GM12864 (cell line): ENCODE measurements around the gene SLC10A4.

Experiments
- DNase-seq: peaks from one replicate; pipeline ENCODE4 v3.0.0-alpha.2; 2011; ENCODE audit warnings: low read depth
- H3K4me3 ChIP-seq: 2 replicates; pipeline ENCODE4 v1.5.1; 2011; ENCODE audit warnings: mild to moderate bottlenecking, low read depth, low read length, control low read depth
- TF ChIP-seq, protein P1 (sequence below): IDR thresholded peaks from 2 replicates; pipeline ENCODE4 v1.5.1; 2011; ENCODE audit warnings: low read depth, mild to moderate bottlenecking, moderate library complexity, low read length, control low read depth, inconsistent platforms; ENCODE audit errors: missing control alignments

SLC10A4 gene

GRCh38 chr4:48495941-48496340 is 12.8 kb downstream of the SLC10A4 start:
- no peak for DNase-seq
- H3K4me3 ChIP-seq, result no peak overlapping the region
- TF ChIP-seq, protein P1, sequence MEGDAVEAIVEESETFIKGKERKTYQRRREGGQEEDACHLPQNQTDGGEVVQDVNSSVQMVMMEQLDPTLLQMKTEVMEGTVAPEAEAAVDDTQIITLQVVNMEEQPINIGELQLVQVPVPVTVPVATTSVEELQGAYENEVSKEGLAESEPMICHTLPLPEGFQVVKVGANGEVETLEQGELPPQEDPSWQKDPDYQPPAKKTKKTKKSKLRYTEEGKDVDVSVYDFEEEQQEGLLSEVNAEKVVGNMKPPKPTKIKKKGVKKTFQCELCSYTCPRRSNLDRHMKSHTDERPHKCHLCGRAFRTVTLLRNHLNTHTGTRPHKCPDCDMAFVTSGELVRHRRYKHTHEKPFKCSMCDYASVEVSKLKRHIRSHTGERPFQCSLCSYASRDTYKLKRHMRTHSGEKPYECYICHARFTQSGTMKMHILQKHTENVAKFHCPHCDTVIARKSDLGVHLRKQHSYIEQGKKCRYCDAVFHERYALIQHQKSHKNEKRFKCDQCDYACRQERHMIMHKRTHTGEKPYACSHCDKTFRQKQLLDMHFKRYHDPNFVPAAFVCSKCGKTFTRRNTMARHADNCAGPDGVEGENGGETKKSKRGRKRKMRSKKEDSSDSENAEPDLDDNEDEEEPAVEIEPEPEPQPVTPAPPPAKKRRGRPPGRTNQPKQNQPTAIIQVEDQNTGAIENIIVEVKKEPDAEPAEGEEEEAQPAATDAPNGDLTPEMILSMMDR, result no peak

- H3K4me3 ChIP-seq, result no peak overlapping the region
- TF ChIP-seq, protein P1, result no peak
- DNase-seq, result no peak
These were observed 15.8 kb downstream of the SLC10A4 start for GRCh38 chr4:48498895-48499294.

GRCh38 chr4:48499551-48500066 is 16.5 kb downstream of the SLC10A4 start:
- TF ChIP-seq, protein P1, result no peak
- no peak overlapping the region for H3K4me3 ChIP-seq
- peak; percentile 26 for DNase-seq

DNA sequence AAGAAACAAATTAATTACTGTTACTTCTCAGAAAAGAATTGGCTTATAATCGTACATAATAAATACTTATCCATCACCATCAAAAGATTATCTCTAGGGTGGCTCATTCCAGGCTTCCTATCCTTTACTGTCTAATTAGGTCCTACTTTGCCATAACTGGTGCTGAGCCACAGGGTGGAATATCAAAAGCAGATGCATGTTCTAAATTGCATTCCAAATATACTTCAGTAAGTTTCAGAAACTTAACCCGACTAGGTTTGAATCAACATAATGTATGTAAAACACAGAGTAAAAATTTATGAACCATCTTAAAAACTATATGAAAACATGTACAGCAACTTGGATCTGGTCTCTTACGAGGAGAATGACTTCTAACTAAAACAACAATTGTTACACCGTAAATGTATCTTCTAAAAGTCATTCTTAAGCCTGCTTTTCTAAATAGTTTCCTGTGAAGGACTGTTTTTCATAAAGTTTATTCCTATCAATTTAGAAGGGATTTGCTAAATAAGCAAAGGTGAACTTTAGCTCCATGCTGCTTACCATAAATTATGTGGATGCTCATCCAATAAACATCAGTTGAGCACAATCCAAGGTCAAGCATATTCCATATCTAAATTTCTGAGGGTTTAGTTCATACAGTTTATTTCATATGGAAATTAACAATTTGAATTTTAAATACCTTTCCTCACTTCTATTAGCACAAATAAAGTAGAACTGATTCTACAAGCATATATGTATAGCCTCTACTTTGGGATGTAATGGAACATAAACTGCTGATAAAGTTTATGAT is 20.3 kb downstream of the SLC10A4 start:
- H3K4me3 ChIP-seq, result no peak overlapping the region
- DNase-seq, result no peak
- TF ChIP-seq, protein P1, result no peak

DNA sequence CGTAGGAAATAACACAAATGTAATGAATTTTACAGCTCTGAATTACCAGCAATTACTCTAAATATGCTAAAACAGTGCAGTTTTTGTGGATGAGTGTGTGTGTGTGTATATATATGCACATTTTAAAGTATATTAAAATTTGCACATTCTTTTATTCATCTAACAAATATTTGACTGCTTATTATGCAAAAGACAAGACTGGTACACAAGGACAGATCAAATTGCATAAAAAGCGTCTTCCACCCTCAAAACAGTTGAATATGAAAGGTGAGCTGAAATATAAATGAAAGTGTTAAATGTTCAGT is 20.8 kb downstream of the SLC10A4 start:
- TF ChIP-seq, protein P1, result no peak
- DNase-seq, result no peak

GRCh38 chr4:48504352-48504751 is 21.2 kb downstream of the SLC10A4 start:
- TF ChIP-seq, protein P1, result no peak
- DNase-seq, result no peak
- H3K4me3 ChIP-seq, result no peak overlapping the region

More for the DNA sequence above, 20.8 kb downstream of the SLC10A4 start:
- no peak overlapping the region for H3K4me3 ChIP-seq

DNA sequence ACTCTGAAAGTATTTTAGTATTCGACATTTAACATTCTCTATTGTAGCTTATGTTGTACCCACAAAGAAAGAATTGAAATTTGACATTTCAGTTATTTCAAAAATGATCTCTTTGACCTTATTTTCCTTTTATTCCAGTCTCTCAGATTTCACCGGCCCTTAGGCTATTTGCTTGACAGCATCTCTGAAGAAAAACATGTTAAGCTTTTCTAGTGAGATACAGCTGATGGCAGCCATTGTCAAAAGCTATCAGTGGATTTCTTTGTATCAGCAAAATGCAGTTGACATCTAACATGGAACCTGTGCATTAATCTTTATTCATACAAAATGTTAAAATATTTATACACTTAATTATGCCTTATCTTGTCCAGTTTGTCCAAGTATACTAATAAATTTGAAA is 23.6 kb downstream of the SLC10A4 start:
- TF ChIP-seq, protein P1, result no peak
- no peak for DNase-seq
- no peak overlapping the region for H3K4me3 ChIP-seq
